H9 (cell line): Measurements from ENCODE around the gene LYRM7. TPM values are rescaled to one million over a fixed set of nuclear protein-coding genes. Genes with fewer than 3 reads are reported as not detected.
A peak's percentile ranks its signal among the peaks of the same experiment; 100 is the strongest.

ENCODE experiments used
- DNase-seq: peaks from one replicate; pipeline ENCODE4 v3.0.0-alpha.2; 2017
- H2AFZ ChIP-seq: one replicate; pipeline ENCODE4 v1.6.1; 2013; ENCODE audit warnings: mild to moderate bottlenecking, low read length, control low read depth, moderate library complexity
- H2AK5ac ChIP-seq: 2 replicates; pipeline ENCODE4 v1.6.1; 2013; ENCODE audit warnings: low read length, control low read depth, mixed read lengths; ENCODE audit not compliant: insufficient read length
- H2BK120ac ChIP-seq: one replicate; pipeline ENCODE4 v1.6.1; 2013; ENCODE audit warnings: low read depth, mild to moderate bottlenecking, low read length, control low read depth, inconsistent platforms; ENCODE audit not compliant: poor library complexity, severe bottlenecking
- H2BK12ac ChIP-seq: 2 replicates; pipeline ENCODE4 v1.6.1; 2013; ENCODE audit warnings: low read length, control low read depth, mixed read lengths, low read depth; ENCODE audit not compliant: insufficient read length
- H2BK15ac ChIP-seq: 2 replicates; pipeline ENCODE4 v1.6.1; 2013; ENCODE audit warnings: low read depth, low read length, control low read depth
- H2BK20ac ChIP-seq: one replicate; pipeline ENCODE4 v1.6.1; 2013; ENCODE audit warnings: low read depth, mild to moderate bottlenecking, low read length, control low read depth, inconsistent platforms; ENCODE audit not compliant: poor library complexity, severe bottlenecking
- H2BK5ac ChIP-seq: 2 replicates; pipeline ENCODE4 v1.6.1; 2013; ENCODE audit warnings: low read length, control low read depth, mixed read lengths; ENCODE audit not compliant: insufficient read length
- H3K14ac ChIP-seq: 2 replicates; pipeline ENCODE4 v1.6.1; 2013; ENCODE audit warnings: low read length, control low read depth; ENCODE audit not compliant: insufficient read depth
- H3K18ac ChIP-seq: 2 replicates; pipeline ENCODE4 v1.6.1; 2013; ENCODE audit warnings: low read depth, mild to moderate bottlenecking, mixed read lengths, low read length, control low read depth; ENCODE audit not compliant: insufficient read length
- H3K23ac ChIP-seq: 2 replicates; pipeline ENCODE4 v1.6.1; 2013; ENCODE audit warnings: low read length, control low read depth, mixed read lengths, low read depth; ENCODE audit not compliant: insufficient read length
- H3K23me2 ChIP-seq: 2 replicates; pipeline ENCODE4 v1.6.1; 2013; ENCODE audit warnings: low read depth, mild to moderate bottlenecking, mixed read lengths, low read length, control low read depth; ENCODE audit not compliant: insufficient read length, poor library complexity, severe bottlenecking
- H3K27ac ChIP-seq: 2 replicates; pipeline ENCODE4 v1.5.1; 2013; ENCODE audit warnings: low read length, control low read depth, mixed read lengths, low read depth; ENCODE audit not compliant: insufficient read length
- H3K27me3 ChIP-seq: 2 replicates; pipeline ENCODE4 v1.6.1; 2013; ENCODE audit warnings: low read length, control low read depth, inconsistent platforms; ENCODE audit not compliant: insufficient read depth
- H3K4ac ChIP-seq: 2 replicates; pipeline ENCODE4 v1.6.1; 2013; ENCODE audit warnings: low read depth, mild to moderate bottlenecking, control low read depth, inconsistent platforms, low read length, moderate library complexity
- H3K4me1 ChIP-seq: 2 replicates; pipeline ENCODE4 v1.6.1; 2013; ENCODE audit warnings: low read length, control low read depth, inconsistent platforms; ENCODE audit not compliant: insufficient read depth
- H3K4me2 ChIP-seq: 2 replicates; pipeline ENCODE4 v1.6.1; 2013; ENCODE audit warnings: low read length, control low read depth, mixed read lengths; ENCODE audit not compliant: insufficient read length, insufficient read depth
- H3K56ac ChIP-seq: 2 replicates; pipeline ENCODE4 v1.6.1; 2013; ENCODE audit warnings: low read depth, mild to moderate bottlenecking, mixed read lengths, low read length, control low read depth; ENCODE audit not compliant: insufficient read length
- H3K79me1 ChIP-seq: 2 replicates; pipeline ENCODE4 v1.6.1; 2013; ENCODE audit warnings: low read depth, mild to moderate bottlenecking, moderate library complexity, low read length, control low read depth, inconsistent platforms; ENCODE audit not compliant: insufficient read depth, poor library complexity, severe bottlenecking
- H3K79me2 ChIP-seq: 2 replicates; pipeline ENCODE4 v1.6.1; 2013; ENCODE audit warnings: low read length, control low read depth, inconsistent platforms; ENCODE audit not compliant: insufficient read depth
- H3K9ac ChIP-seq: 2 replicates; pipeline ENCODE4 v1.6.1; 2013; ENCODE audit warnings: low read length, control low read depth, mixed read lengths; ENCODE audit not compliant: insufficient read length; ENCODE audit errors: extremely low read depth
- H3K9me3 ChIP-seq: one replicate; pipeline ENCODE4 v1.6.1; 2013; ENCODE audit warnings: low read depth, low read length, inconsistent platforms; ENCODE audit not compliant: control insufficient read depth
- H3T11ph ChIP-seq: one replicate; pipeline ENCODE4 v1.6.1; 2013; ENCODE audit warnings: mild to moderate bottlenecking, low read length, control low read depth, inconsistent platforms
- H4K20me1 ChIP-seq: one replicate; pipeline ENCODE4 v1.6.1; 2013; ENCODE audit not compliant: control insufficient read depth, insufficient read length, insufficient read depth
- H4K5ac ChIP-seq: 2 replicates; pipeline ENCODE4 v1.6.1; 2013; ENCODE audit warnings: low read depth, mild to moderate bottlenecking, mixed read lengths, low read length, control low read depth; ENCODE audit not compliant: insufficient read length
- H4K8ac ChIP-seq: replicated peaks from 2 replicates; pipeline ENCODE4 v1.6.1; 2013; ENCODE audit warnings: low read length, control low read depth, mixed read lengths, low read depth; ENCODE audit not compliant: insufficient read length
- H4K91ac ChIP-seq: 2 replicates; pipeline ENCODE4 v1.6.1; 2013; ENCODE audit warnings: low read depth, mild to moderate bottlenecking, moderate library complexity, mixed read lengths, low read length, control low read depth; ENCODE audit not compliant: insufficient read length
- H3K27ac Mint-ChIP-seq, 3 experiments: 2 replicates in 2 of 3; 3 replicates in 1 of 3; pipeline ENCODE4 v1.8.0; 2020 to 2021; ENCODE audit warnings: mixed read lengths in 3 of 3, mild to moderate bottlenecking in 1 of 3, moderate library complexity in 1 of 3
- H3K27me3 Mint-ChIP-seq: 2 replicates; pipeline ENCODE4 v1.8.0; 2021; ENCODE audit warnings: low read depth, mild to moderate bottlenecking, moderate library complexity, mixed read lengths
- H3K36me3 Mint-ChIP-seq, 3 experiments: 2 replicates in 2 of 3; 3 replicates in 1 of 3; pipeline ENCODE4 v1.8.0; 2020 to 2021; ENCODE audit warnings: low read depth in 3 of 3, mixed read lengths in 3 of 3; ENCODE audit not compliant: insufficient read depth in 1 of 3
- H3K4me1 Mint-ChIP-seq, 2 experiments: 2 replicates each; pipeline ENCODE4 v1.8.0; 2020; ENCODE audit warnings: mixed read lengths in 2 of 2
- H3K4me3 Mint-ChIP-seq, 2 experiments: 2 replicates in 1 of 2; 3 replicates in 1 of 2; pipeline ENCODE4 v1.8.0; 2020 to 2021; ENCODE audit warnings: mild to moderate bottlenecking in 2 of 2, mixed read lengths in 2 of 2, moderate library complexity in 1 of 2
- H3K9me3 Mint-ChIP-seq, 2 experiments: 2 replicates in 1 of 2; 3 replicates in 1 of 2; pipeline ENCODE4 v1.8.0; 2020; ENCODE audit warnings: mild to moderate bottlenecking in 2 of 2, mixed read lengths in 2 of 2, moderate library complexity in 1 of 2
- CTCF ChIP-seq: fragments of 200-600 bp; sonication (generic); conservative IDR thresholded peaks from 3 replicates; pipeline ENCODE4 v1.8.0; 2021; ENCODE audit warnings: antibody characterized with exemption, mild to moderate bottlenecking
- WGBS: extraction: QIAGEN DNeasy Blood & Tissue Kit; methylation state at CpG from one replicate; pipeline ENCODE4 v1.1.7; 2013; ENCODE audit warnings: missing lambda C conversion rate, low lambda C conversion rate, mixed read lengths; ENCODE audit not compliant: insufficient read length; ENCODE audit errors: extremely low coverage; 5-methylcytosine and 5-hydroxymethylcytosine counted together
- total RNA-seq: library from RNA; stranded (reverse); gene quantifications from 2 replicates; pipeline ENCODE4 v1.2.1, GENCODE V29; 2021

The LYRM7 gene
- total RNA-seq, 1 experiment from 2014 or later, result 7.0 TPM

- Mint-ChIP-seq H3K27ac (0 out of 7 replicates have a peak overlapping the region, but pooled peaks of 1 of the 3 experiments have one; percentile 72), H3K4me3 (no peak overlapping the region), H3K4me1 (peaks cover 9 to 20% of the 10 kb centered on the region in 2 experiments), H3K9me3 (no peaks in the 10 kb centered on the region; a peak in 1 of 5 replicates), H3K36me3 (no peaks in the 10 kb centered on the region; a peak in 1 of 7 replicates), H3K27me3 (no peaks in the 10 kb centered on the region)
- H3K79me1 ChIP-seq, result no peaks in the 10 kb centered on the region
- no peak overlapping the region for H4K5ac ChIP-seq
- H2BK15ac ChIP-seq, result no peak overlapping the region
- no peak overlapping the region for H2AK5ac ChIP-seq
- H3K9ac ChIP-seq, result no peak overlapping the region
- no peak overlapping the region for H3K27ac ChIP-seq
- H4K20me1 ChIP-seq, result no peaks in the 10 kb centered on the region
- no peak overlapping the region for H2BK5ac ChIP-seq
- H2AFZ ChIP-seq, result no peak overlapping the region
- H2BK12ac ChIP-seq, result no peak overlapping the region
- H3K23ac ChIP-seq, result no peak overlapping the region
- H3K14ac ChIP-seq, result no peak overlapping the region
- H3K9me3 ChIP-seq, result no peaks in the 10 kb centered on the region
- H4K8ac ChIP-seq, result no peak overlapping the region
- H3K27me3 ChIP-seq, result no peaks in the 10 kb centered on the region
- H3K18ac ChIP-seq, result no peak overlapping the region
- H3T11ph ChIP-seq, result no peak overlapping the region
- no peak overlapping the region for H2BK120ac ChIP-seq
- no peak for DNase-seq
- no CpG with 5 or more reads among the region's 5 CpGs for WGBS
- no peaks in the 10 kb centered on the region; the same call in 1 of the 2 replicates for H3K79me2 ChIP-seq
- H2BK20ac ChIP-seq, result no peak overlapping the region
- no peak overlapping the region for H3K4ac ChIP-seq
- no peak for TF ChIP-seq CTCF
- H3K4me2 ChIP-seq, result no peak overlapping the region
- H3K4me1 ChIP-seq, result no peaks in the 10 kb centered on the region
- no peak overlapping the region for H4K91ac ChIP-seq
- H3K23me2 ChIP-seq, result no peaks in the 10 kb centered on the region
- H3K56ac ChIP-seq, result no peak overlapping the region
Measured at GRCh38 chr5:131212471-131213021, 41.8 kb downstream of the LYRM7 start.
